GM12891 (cell line): ENCODE measurements around the gene NUDT14.

Experiments used
- DNase-seq: peaks from one replicate; pipeline ENCODE4 v3.0.0; 2011; ENCODE audit warnings: low spot score; ENCODE audit not compliant: insufficient read length
- FAIRE-seq: peaks from 2 replicates; lab custom pipeline; 2011; peaks lifted over from hg19 to GRCh38; lab: Jason Lieb, UNC
- PAX5 ChIP-seq: IDR thresholded peaks from 2 replicates; pipeline ENCODE4 v1.6.1; 2011; ENCODE audit warnings: low read length, moderate library complexity, mild to moderate bottlenecking; ENCODE audit not compliant: insufficient read depth, severe bottlenecking
- POLR2A ChIP-seq: IDR thresholded peaks from 2 replicates; pipeline ENCODE4 v1.6.1; 2011; ENCODE audit warnings: low read depth, low read length, control low read depth
- POLR2AphosphoS5 ChIP-seq: IDR thresholded peaks from 2 replicates; pipeline ENCODE4 v1.6.1; 2011; ENCODE audit warnings: low read depth, low read length, control low read depth
- POU2F2 ChIP-seq: IDR thresholded peaks from 2 replicates; pipeline ENCODE4 v1.6.1; 2011; ENCODE audit warnings: low read depth, mild to moderate bottlenecking, control low read depth, low read length, moderate library complexity
- SPI1 ChIP-seq: IDR thresholded peaks from 2 replicates; pipeline ENCODE4 v1.6.1; 2011; ENCODE audit warnings: low read depth, low read length, control low read depth
- TAF1 ChIP-seq: IDR thresholded peaks from 2 replicates; pipeline ENCODE4 v1.6.1; 2011; ENCODE audit warnings: low read depth, low read length, control low read depth

Gene NUDT14

DNA sequence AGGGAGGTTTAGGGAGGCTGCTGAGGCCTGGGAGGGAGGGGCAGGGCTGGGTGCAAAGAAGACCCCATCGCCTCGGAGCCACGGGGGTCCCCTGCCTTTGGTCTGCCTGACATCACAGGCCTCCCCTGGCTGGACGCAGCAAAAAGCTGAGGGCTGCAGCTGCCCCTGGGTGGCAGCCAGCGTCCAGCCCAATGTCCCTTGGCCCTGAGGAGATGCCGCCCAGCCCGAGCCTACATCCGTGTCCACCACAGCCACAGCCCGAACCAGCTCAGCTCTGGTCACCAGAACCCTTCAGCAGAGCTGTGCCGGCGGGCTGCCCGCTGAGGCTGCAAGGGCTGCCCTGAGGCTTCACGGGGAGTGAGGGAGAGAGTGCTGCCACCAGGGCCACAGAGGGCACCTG, 1.9 kb downstream of the NUDT14 start:
- TF ChIP-seq TAF1 (no peak), SPI1 (no peak), POLR2A (no peak), POU2F2 (no peak), POLR2AphosphoS5 (no peak), PAX5 (no peak)
- no peak for DNase-seq
- FAIRE-seq, result no peak

DNA sequence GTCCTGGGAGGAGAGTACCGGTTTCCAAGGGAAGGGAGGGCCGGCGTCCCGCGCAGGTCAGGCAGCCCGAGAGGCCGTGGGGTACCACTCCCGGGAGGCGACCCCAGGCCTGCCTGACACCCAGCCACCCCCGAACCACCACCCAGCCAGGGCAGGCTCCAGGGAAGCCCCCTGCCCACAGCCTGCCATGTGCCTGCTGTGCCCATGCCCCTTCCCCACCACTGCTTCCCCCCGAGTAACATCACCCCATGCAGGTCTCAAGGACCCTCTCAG, 2.3 kb downstream of the NUDT14 start:
- no peak for FAIRE-seq
- no peak for DNase-seq
- TF ChIP-seq POU2F2 (no peak), POLR2A (no peak), POLR2AphosphoS5 (no peak), TAF1 (no peak), PAX5 (no peak), SPI1 (no peak)

DNA sequence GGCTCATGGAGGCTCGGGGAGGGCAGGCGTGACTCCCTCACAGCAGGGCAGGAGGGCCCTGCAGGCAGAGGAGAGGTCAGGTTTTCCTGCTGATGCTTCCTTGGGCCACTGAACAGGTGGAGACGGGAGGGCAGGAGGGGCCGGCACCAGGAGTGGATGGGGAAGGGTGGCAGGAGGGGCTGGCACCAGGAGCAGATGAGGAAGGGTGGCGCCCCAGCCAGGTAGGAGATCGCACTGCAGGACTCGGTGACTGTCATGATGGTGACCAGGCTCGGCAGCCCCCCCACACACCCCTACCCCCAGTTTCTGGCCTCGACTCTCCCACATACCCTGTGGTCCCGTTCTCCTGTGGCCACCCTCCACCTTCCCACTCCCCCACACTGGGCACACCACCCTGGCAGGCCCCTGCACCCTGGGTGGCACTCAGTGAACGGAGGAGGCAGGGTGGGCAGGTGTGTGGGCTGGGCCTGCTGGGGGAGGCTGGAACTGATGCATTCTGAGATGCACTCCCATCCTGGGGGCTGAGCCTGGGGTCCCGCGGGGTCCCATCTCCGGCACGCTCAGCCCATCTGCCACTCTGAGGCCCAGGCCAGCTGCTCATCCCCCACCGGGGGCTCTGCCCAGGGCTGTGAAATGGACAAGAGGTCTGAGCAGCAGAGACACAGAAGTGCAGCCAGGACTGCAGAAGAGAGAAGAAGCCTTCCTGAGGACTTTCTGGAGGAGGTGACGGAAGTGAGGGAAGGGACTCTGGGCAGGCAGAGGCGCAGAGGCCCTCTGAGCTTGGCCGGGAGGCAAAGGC, 2.8 kb downstream of the NUDT14 start:
- DNase-seq, result no peak
- TF ChIP-seq SPI1, result no peak
- TF ChIP-seq POU2F2, result no peak
- TF ChIP-seq PAX5, result no peak
- no peak for TF ChIP-seq POLR2AphosphoS5
- no peak for TF ChIP-seq TAF1
- no peak for TF ChIP-seq POLR2A
- no peak for FAIRE-seq

DNA sequence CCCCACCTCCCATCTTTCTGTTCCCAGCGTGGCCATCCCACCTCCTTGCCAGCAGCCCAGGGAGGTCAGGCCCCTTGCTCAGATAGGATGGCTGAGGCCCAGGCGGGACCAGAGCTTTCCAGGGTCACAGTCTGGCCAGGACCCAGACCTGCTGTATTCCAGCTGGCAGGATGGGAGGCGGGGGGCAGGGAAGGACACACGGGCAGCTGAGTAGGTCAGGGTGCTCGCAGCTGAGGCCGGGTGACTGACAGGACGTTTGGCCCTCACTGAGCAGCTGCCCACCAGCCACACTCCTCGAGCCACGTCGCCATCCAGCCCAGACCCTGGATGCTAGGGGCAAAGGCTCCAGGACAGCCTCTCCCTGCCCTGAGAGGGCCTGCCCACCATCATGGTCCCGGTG, 4.0 kb downstream of the NUDT14 start:
- FAIRE-seq (no peak), DNase-seq (no peak)
- TF ChIP-seq SPI1, result no peak
- no peak for TF ChIP-seq PAX5
- TF ChIP-seq TAF1, result no peak
- TF ChIP-seq POLR2A, result no peak
- TF ChIP-seq POU2F2, result no peak
- no peak for TF ChIP-seq POLR2AphosphoS5

DNA sequence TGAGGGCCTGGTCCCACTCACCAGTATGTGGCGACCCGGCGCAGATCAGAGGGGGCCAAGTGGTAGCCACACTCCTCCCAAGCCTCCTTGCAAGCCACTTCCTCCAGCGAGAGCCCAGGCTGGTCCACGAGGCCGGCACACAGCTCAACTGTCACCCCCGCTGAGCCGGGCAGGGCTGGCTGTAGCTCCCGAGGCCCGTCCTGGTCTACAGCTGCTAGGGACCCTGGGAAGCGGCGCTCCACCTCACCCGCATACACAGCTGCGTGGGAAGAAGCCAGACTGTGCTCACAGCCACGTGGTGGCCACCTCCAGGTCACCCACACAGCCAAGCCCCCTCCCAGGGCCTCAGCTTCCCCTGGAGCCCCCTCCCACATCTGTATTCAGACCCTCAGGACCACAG, 4.6 kb downstream of the NUDT14 start:
- no peak for FAIRE-seq
- TF ChIP-seq TAF1, result no peak
- TF ChIP-seq PAX5, result no peak
- TF ChIP-seq POLR2AphosphoS5, result no peak
- TF ChIP-seq POLR2A, result no peak
- TF ChIP-seq POU2F2, result no peak
- no peak for TF ChIP-seq SPI1
- DNase-seq, result no peak

DNA sequence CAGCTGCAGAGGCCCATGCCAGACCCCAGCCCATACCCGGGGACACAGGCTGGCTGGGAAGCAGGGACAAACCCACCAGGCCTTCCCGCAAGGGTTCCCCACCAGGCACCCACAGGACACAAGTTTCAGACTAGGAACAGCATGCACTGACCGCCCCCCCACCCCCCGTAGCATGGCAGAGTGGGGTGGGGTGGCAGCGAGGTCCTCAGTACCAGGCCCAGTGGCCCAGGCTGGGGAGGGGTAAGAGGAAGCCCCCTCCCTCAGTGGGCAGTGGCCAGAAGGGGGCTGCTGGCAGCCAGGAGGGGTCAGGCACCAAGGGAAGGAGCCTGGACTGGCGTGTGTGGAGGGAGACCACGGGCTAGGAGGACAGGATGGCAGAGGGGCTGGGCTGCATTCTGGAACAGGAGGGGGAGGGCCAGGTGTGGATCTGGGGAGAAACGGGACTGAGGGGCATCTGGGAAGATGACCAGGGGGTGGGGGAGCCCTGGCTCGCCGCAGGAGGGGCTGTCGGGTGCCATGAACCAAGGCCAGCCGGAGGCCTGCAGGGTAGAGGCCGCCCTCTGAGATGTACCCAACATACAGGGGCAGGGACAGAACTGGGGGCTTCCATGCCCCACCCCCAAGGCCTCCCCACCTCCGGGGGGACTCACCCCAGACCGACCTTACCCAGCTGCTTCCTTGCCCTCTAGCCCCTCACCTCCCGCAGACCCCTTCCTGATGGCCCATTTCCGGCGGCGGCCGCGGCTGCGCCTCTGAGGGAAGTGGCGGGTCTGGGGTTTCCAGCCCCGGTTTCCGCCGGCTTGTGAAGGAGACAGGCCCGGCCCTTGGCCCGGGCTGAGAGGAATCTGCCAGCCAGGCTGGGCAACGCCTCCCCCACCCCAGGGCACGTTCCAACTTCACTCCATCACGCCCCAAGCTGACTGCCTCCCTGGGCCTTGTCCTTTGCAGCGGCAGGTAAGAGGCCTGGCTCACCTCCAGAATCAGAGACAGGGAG, 6.9 kb downstream of the NUDT14 start:
- peak; percentile 48 for FAIRE-seq
- TF ChIP-seq POU2F2, result no peak
- TF ChIP-seq POLR2AphosphoS5, result no peak
- TF ChIP-seq POLR2A, result no peak
- TF ChIP-seq PAX5, result no peak
- TF ChIP-seq SPI1, result no peak
- no peak for TF ChIP-seq TAF1
- peak; percentile 69 for DNase-seq

DNA sequence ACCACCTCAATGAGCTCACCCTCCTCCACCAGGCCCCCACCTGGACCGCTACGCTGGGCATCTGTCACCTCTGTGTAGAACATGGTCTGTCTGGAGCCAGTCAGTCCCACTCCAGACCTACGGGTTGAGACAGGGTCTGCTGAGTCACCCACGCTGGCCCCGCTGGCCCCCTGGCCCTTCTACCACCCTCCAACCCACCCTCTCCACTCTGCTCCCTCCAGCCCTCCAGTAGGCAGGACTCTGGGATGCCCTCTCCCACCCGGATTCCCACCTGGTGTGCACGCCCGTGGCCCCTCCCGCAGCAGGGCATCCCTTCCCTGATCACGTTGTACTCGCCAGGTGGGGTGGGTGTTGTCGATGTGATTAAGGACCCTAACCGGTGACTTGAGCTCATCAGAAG, 8.0 kb downstream of the NUDT14 start:
- FAIRE-seq (no peak), DNase-seq (no peak)
- TF ChIP-seq PAX5, result no peak
- TF ChIP-seq SPI1, result no peak
- TF ChIP-seq TAF1, result no peak
- TF ChIP-seq POLR2A, result no peak
- TF ChIP-seq POLR2AphosphoS5, result no peak
- no peak for TF ChIP-seq POU2F2

DNA sequence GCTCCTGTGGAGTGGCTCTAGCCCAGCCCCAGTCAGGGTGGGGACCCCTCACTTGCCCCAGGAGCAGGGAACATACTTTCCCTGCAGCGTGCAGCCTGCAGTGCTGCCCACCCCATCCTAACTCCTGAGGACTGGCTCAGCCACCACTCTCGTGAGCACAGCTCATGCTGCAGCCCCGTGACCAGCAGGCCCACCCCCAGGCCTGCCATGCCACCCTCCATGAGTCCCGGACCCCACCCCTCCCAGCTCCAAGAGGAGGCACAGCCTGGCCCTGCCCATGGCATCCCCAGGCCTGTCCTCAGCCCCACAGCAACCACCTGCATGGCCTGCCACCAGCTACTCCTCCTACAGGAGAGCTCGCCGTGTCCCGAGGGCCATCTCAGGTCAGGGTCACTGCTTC, 8.6 kb downstream of the NUDT14 start:
- no peak for FAIRE-seq
- no peak for DNase-seq
- no peak for TF ChIP-seq POLR2AphosphoS5
- no peak for TF ChIP-seq TAF1
- TF ChIP-seq PAX5, result no peak
- TF ChIP-seq POU2F2, result no peak
- no peak for TF ChIP-seq SPI1
- no peak for TF ChIP-seq POLR2A

DNA sequence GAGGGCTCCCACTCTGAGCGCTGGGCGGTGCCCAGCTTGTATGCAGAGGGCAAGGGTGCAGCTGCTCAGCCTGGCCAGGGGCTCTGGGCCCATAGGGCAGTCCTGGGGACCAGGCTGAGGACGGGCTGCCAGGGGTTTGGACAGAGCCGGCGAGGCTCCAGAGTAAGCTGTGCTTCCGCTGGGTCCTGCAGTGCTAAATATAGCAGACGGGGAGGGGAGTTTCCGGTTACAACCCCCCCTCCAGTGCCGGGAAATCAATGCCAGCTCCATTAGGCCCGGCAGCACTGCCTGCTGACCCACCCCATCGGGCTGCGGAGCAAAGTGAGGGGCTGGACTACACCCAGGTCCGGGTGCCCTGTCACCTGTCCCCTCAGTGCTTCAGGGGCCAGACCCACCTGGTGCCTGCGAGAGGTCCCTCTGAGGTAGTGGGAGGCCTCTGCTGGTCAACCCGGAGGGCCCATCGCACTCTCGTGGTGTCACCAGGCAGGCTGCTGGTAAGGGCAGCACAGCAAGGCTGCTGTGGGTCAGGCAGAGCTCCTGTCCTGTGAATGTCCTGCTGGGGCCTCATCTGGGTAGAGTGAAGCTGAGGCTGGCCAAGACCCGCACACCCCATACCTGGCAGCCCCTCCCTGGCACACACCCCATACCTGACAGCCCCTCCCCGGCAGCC, 10.0 kb downstream of the NUDT14 start:
- no peak for TF ChIP-seq TAF1
- TF ChIP-seq POLR2A, result no peak
- TF ChIP-seq POU2F2, result no peak
- no peak for TF ChIP-seq SPI1
- TF ChIP-seq PAX5, result no peak
- no peak for TF ChIP-seq POLR2AphosphoS5
- DNase-seq, result no peak
- FAIRE-seq, result no peak
